ENCODE measurements around the gene P2RX6. TPM values are rescaled to one million over a fixed set of nuclear protein-coding genes. Genes with fewer than 3 reads are reported as not detected.

The P2RX6 gene
- total and polyA plus RNA-seq, 2 experiments from 2014 or later = not detected

DNA sequence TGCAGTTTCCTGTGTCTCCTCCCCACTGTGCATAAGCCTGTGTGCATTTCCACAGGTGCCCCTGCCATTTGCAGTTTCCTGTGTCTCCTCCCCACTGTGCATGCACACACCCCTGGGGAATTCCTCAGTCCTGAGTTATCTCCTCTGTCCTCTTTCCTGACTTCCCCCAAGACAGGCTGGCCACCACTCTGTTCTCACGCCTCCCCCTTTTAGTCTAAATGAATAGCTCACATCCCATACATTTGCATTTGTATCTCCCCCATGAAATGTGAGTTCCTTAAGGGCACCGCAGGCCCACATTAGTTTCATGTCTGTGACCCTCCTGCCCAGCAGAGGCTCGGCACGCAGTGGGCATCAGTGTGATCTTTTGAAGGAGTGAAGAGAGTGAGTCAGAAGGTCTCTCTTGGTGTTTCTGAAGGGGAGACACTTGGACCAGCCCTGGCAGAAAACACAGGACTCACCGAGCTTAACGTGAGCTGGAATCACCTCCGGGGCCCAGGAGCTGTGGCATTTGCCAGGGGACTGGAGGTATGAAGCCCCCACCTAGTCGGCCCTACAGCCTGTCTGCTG, 37.0 kb downstream of the P2RX6 start (continued):
- TF ChIP-seq, protein P1, sequence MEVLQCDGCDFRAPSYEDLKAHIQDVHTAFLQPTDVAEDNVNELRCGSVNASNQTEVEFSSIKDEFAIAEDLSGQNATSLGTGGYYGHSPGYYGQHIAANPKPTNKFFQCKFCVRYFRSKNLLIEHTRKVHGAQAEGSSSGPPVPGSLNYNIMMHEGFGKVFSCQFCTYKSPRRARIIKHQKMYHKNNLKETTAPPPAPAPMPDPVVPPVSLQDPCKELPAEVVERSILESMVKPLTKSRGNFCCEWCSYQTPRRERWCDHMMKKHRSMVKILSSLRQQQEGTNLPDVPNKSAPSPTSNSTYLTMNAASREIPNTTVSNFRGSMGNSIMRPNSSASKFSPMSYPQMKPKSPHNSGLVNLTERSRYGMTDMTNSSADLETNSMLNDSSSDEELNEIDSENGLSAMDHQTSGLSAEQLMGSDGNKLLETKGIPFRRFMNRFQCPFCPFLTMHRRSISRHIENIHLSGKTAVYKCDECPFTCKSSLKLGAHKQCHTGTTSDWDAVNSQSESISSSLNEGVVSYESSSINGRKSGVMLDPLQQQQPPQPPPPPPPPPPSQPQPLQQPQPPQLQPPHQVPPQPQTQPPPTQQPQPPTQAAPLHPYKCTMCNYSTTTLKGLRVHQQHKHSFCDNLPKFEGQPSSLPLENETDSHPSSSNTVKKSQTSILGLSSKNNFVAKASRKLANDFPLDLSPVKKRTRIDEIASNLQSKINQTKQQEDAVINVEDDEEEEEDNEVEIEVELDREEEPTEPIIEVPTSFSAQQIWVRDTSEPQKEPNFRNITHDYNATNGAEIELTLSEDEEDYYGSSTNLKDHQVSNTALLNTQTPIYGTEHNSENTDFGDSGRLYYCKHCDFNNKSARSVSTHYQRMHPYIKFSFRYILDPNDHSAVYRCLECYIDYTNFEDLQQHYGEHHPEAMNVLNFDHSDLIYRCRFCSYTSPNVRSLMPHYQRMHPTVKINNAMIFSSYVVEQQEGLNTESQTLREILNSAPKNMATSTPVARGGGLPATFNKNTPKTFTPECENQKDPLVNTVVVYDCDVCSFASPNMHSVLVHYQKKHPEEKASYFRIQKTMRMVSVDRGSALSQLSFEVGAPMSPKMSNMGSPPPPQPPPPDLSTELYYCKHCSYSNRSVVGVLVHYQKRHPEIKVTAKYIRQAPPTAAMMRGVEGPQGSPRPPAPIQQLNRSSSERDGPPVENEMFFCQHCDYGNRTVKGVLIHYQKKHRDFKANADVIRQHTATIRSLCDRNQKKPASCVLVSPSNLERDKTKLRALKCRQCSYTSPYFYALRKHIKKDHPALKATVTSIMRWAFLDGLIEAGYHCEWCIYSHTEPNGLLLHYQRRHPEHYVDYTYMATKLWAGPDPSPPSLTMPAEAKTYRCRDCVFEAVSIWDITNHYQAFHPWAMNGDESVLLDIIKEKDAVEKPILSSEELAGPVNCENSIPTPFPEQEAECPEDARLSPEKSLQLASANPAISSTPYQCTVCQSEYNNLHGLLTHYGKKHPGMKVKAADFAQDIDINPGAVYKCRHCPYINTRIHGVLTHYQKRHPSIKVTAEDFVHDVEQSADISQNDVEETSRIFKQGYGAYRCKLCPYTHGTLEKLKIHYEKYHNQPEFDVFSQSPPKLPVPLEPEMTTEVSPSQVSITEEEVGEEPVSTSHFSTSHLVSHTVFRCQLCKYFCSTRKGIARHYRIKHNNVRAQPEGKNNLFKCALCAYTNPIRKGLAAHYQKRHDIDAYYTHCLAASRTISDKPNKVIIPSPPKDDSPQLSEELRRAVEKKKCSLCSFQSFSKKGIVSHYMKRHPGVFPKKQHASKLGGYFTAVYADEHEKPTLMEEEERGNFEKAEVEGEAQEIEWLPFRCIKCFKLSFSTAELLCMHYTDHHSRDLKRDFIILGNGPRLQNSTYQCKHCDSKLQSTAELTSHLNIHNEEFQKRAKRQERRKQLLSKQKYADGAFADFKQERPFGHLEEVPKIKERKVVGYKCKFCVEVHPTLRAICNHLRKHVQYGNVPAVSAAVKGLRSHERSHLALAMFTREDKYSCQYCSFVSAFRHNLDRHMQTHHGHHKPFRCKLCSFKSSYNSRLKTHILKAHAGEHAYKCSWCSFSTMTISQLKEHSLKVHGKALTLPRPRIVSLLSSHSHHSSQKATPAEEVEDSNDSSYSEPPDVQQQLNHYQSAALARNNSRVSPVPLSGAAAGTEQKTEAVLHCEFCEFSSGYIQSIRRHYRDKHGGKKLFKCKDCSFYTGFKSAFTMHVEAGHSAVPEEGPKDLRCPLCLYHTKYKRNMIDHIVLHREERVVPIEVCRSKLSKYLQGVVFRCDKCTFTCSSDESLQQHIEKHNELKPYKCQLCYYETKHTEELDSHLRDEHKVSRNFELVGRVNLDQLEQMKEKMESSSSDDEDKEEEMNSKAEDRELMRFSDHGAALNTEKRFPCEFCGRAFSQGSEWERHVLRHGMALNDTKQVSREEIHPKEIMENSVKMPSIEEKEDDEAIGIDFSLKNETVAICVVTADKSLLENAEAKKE (CRISPR knock-in tag; IDR thresholded peaks at IDR 0.05) = no peak
- TF ChIP-seq JUNB (IDR thresholded peaks at IDR 0.05; ENCODE audit: unreplicated experiment) (no peak), NANOG (IDR thresholded peaks at IDR 0.05; ENCODE audit: borderline replicate concordance) (no peak), EZH2 (IDR thresholded peaks at IDR 0.05; ENCODE audit: low read depth, unreplicated experiment) (no peak)
- TF ChIP-seq, protein P2, sequence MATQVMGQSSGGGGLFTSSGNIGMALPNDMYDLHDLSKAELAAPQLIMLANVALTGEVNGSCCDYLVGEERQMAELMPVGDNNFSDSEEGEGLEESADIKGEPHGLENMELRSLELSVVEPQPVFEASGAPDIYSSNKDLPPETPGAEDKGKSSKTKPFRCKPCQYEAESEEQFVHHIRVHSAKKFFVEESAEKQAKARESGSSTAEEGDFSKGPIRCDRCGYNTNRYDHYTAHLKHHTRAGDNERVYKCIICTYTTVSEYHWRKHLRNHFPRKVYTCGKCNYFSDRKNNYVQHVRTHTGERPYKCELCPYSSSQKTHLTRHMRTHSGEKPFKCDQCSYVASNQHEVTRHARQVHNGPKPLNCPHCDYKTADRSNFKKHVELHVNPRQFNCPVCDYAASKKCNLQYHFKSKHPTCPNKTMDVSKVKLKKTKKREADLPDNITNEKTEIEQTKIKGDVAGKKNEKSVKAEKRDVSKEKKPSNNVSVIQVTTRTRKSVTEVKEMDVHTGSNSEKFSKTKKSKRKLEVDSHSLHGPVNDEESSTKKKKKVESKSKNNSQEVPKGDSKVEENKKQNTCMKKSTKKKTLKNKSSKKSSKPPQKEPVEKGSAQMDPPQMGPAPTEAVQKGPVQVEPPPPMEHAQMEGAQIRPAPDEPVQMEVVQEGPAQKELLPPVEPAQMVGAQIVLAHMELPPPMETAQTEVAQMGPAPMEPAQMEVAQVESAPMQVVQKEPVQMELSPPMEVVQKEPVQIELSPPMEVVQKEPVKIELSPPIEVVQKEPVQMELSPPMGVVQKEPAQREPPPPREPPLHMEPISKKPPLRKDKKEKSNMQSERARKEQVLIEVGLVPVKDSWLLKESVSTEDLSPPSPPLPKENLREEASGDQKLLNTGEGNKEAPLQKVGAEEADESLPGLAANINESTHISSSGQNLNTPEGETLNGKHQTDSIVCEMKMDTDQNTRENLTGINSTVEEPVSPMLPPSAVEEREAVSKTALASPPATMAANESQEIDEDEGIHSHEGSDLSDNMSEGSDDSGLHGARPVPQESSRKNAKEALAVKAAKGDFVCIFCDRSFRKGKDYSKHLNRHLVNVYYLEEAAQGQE (IDR thresholded peaks at IDR 0.05; ENCODE audit: unreplicated experiment) = no peak
- TF ChIP-seq, protein P3, sequence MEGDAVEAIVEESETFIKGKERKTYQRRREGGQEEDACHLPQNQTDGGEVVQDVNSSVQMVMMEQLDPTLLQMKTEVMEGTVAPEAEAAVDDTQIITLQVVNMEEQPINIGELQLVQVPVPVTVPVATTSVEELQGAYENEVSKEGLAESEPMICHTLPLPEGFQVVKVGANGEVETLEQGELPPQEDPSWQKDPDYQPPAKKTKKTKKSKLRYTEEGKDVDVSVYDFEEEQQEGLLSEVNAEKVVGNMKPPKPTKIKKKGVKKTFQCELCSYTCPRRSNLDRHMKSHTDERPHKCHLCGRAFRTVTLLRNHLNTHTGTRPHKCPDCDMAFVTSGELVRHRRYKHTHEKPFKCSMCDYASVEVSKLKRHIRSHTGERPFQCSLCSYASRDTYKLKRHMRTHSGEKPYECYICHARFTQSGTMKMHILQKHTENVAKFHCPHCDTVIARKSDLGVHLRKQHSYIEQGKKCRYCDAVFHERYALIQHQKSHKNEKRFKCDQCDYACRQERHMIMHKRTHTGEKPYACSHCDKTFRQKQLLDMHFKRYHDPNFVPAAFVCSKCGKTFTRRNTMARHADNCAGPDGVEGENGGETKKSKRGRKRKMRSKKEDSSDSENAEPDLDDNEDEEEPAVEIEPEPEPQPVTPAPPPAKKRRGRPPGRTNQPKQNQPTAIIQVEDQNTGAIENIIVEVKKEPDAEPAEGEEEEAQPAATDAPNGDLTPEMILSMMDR (conservative IDR thresholded peaks at IDR 0.05; ENCODE audit: low read depth in 2 of 2) = no peak
